HG02678 (cell line): ENCODE data around the gene DGAT2.
"Not testable (repeated sequence)": the region's sequence is repeated elsewhere in the genome, so short reads cannot be mapped to it uniquely, and the experiment has no call there.

Experiments used
- ATAC-seq: cut with Tn5 transposase; IDR thresholded peaks from one replicate; pipeline ENCODE4 v1.9.1; 2021; ENCODE audit warnings: mild to moderate bottlenecking, moderate library complexity; ENCODE audit not compliant: unreplicated experiment

Gene DGAT2, protein sequence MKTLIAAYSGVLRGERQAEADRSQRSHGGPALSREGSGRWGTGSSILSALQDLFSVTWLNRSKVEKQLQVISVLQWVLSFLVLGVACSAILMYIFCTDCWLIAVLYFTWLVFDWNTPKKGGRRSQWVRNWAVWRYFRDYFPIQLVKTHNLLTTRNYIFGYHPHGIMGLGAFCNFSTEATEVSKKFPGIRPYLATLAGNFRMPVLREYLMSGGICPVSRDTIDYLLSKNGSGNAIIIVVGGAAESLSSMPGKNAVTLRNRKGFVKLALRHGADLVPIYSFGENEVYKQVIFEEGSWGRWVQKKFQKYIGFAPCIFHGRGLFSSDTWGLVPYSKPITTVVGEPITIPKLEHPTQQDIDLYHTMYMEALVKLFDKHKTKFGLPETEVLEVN

DNA sequence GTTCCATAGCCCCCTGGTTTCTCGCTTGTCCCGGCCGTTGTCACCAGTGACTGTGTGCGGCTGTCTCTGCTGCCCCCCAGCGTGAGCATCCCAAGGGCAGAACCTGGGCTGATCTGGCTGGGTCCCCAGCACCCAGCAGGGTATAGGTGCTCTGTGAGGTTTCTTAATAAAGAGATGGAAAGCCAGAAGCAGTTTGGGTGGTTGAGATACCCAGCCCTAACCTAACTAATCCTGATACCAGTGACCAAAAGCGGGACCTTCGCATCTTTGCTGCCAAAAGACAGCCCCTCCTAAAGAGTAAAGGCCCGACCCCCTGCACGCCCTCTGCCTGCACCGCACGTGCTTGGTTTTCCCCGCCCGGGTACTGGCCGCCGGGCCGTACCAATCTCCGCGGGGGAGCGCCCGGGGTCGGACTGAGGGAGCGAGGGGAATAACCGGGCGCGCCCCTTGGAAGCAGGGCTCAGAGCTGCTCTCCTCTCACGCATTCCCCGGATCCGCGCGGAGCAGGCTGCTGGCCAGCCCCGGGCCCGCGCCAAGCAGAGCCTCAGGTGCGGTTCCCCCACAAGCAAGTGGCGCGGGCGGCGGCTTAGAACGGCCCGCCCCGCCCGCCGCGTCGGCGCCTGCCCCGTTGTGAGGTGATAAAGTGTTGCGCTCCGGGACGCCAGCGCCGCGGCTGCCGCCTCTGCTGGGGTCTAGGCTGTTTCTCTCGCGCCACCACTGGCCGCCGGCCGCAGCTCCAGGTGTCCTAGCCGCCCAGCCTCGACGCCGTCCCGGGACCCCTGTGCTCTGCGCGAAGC lies at the start of gene DGAT2:
DGAT2 (plus strand) TSS at position 667 of the 797 bp plus-strand sequence. CDS start 214 bp downstream, outside the sequence.
- ATAC-seq = peak; percentile 69

DNA sequence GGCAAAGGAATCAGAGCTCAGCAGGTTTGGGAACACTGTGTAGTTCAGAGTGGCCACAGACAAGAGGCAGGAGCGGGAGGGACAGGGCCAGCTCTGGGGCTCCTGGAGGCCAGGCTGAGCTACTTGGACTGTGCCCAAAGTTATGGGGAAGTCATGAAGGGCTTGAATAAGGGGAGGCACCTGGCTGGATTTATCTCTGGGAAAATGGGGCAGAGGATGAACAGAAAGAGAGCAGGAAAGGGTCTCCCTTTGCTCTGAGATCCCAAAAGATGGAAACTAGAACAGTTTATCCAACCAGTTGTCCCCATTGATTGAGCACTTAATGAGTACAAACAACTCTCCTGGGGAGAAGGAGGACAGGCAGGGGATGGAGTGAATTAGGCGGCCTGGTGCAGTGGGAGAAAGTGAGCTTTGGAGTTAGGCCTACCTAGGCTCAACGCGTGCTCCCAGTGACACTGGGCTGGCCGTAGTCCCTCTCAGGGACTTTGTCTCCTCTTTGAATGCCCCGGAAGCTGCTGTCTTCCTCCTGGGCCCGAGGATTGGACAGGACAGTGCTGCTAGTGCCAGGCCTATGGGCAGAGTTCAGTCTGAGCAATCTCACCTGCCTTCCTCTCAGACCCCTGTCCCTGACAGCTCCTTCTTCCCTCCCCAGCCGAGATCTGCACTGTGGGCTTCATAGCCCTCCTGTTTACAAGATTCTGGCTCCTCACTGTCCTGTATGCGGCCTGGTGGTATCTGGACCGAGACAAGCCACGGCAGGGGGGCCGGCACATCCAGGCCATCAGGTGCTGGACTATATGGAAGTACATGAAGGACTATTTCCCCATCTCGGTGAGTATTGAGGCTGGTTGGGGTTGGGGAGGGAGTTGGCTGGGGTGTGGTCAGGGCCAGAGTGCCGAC lies 49.0 kb upstream of the DGAT2 start:
- ATAC-seq = no peak

DNA sequence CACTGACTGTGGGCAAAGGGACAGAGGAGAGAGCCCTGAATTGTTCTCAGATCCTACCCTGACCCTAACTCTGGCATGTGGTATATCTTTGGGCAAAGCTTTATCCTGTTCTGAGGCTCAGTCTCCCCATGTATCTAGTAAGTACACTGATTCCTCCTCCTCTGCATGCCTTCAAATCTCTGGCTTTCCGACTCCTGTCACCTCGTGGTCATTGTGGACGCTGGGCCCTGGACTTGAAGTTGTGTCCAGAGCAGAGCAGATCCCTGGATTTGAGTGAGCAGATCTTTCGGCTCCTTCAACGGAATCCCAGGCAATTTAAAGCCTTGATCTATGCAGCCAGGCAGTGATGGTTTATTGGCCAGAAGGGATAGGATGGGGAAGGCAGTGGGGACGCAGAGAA lies 47.9 kb upstream of the DGAT2 start:
- no peak for ATAC-seq

DNA sequence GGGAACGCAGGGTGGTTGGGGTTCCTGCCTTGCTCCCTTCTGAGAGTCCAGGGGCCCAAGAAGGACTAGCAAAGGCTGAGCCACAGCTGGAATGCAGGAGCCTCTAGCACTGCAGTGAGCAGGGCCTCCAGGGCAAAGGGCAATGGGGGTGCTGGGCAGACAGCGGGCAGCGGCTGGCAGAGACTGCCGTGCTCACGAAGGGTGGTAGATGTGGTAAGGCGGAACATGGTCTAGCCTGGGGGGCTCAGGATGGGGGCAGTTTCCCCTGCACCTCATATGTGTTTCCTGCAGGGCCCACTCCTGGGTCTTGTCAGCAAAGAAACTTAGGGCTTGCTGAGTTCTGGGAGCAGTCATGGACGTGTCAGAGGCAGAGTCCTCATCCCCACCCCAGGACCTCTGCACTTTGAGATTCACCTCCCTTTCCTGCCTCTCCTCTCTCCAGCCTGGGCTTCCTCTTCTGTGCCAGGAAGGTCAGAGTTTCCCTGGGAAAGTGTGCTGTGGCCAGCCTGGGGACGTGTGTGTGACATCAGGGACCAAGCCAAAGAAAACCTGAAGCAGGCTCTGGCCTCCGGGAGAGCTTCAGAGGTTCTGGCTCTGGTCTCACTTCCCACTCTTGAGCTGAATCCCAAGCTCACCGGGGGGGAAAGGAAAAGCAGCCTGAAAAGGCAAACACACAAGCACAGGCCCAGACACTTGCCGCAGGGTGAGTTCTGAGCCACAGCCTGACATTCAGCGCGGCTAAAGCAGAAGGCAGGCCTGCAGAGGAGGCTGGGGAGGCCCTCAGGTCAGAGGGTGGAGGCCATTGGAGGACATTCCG lies 46.5 kb upstream of the DGAT2 start:
- no peak for ATAC-seq

DNA sequence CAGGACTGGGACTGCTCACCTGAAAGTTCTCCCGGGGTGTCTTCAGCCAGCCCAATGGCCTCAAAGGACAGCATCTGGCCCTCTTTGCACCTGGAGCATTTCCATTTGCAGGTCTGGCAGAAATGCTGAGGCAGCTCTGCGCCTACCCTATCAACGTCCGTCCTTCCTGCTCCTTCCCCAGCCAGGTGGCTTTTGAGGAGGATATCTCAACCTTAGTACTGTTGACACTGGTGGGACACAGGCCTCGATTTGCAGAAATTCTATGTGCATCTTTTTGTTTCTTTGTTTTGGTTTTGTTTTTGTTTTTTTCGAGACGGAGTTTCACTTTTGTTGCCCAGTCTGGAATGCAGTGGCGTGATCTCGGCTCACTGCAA lies 45.9 kb upstream of the DGAT2 start:
- no peak for ATAC-seq

DNA sequence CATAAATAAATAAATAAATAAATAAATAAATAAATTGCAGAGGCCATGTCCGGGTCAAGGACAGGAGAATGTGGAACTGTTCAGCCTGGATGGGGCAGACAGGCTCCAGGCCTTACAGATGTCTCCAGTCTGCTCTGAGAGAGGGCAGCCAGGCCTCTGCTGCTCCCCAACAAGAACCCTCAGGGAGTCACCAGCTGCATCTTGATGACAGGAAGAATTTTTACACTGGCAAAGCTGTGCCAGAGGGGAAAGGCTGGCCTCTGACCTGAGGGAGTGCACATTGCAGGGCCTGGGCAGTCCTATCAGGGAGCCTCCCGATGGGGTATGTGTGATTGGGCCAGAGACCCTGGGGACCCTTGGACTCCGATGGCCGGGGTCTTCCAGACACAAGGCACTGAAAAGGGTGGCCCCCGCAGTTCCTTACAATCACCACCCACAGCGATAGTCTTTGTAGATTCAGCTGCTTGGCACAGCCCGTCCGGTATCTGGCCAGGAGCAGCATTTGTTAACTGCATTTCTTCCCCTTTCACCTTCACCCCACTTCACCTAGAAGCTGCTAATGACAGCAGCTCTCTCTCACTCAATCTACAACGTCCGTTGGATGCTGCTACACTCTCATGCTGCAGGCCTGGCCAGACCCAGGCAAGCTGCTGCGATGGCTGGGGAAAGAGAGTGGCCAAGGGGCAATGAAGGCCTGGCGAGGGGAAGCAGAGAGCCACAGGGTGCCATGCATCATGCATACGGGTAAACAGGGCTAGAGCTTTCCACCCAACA lies 42.8 kb upstream of the DGAT2 start:
- no peak for ATAC-seq

DNA sequence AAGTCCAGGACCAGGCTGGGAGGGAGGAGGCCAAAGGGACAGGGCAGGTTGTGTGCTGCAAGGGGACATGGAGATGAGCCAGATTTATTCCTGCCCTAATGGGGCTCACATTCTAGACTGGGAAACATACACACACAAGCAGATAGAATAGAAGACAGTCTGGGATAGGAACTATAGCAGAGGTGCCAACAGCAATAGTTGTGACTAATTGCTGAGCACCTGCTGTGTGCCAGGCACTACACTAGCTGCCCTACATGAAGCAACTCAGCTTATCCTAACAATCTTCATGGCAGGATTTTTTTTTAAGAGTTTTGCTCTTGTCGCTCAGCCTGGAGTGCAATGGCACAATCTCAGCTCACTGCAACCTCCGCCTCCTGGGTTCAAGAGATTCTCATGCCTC lies 39.6 kb upstream of the DGAT2 start:
- ATAC-seq = no peak

DNA sequence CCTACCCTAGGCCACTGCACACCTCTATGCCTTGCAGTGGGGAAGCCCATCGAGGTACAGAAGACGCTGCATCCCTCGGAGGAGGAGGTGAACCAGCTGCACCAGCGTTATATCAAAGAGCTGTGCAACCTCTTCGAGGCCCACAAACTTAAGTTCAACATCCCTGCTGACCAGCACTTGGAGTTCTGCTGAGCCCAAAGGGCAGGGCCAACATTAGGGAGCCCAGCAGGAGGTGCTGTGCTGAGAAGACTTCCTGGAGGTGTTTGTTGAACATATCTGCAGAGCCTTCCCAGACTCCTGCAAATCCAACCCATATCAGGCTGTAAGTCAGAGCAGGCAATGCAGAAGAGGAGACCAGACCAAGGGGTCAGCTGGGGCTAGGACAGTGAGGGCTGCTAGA lies 37.5 kb upstream of the DGAT2 start:
- no peak for ATAC-seq

DNA sequence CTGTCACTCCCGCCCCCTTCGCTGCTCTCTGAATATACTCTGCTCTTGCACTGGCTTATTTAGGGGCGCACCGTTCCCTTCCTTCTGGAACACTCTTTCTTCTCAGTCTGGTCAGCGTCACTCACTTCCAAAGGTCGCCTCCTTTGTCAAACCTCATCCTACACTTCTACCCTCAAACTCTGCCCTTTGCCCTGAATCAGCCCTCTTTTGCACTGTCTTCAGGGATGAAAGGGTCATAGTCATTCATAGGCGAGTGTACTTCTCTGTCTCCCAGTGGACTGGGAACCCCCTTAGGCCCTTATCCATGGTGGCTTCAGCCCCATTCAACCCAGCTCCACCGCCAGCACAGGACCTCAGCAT lies 35.5 kb upstream of the DGAT2 start:
- ATAC-seq = no peak

DNA sequence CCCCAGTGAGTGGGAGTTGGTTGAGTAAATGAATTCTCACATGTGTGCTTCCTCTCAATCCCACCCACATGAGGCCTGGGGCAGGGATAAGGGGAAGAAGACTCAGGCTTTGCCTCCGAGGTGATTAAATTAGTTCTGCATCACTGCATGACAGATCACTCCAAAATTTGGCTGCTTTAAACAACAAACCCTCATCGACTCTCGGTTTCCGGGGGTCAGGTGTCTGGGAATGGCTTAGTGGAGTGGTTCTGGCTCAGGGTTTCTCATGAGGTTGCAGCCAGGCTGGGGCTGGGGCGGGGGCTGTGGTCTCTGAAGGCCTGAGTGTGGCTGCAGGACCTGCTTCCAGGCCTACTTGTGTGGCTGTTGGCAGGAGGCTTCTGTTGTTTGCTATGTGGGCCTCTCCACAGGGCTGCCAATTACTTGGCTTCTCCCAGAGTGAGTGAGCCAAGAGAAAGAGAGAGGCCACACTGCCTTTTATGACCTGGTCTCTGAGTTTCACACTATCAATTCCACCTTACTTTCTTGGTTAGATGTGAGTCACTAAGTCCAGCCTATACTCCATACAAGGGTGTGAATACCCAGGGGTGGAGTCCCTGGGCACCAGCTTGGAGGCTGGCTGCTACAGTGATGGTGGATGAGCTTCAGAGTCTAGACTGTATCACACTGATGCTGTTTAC lies 35.0 kb upstream of the DGAT2 start:
- no peak for ATAC-seq

DNA sequence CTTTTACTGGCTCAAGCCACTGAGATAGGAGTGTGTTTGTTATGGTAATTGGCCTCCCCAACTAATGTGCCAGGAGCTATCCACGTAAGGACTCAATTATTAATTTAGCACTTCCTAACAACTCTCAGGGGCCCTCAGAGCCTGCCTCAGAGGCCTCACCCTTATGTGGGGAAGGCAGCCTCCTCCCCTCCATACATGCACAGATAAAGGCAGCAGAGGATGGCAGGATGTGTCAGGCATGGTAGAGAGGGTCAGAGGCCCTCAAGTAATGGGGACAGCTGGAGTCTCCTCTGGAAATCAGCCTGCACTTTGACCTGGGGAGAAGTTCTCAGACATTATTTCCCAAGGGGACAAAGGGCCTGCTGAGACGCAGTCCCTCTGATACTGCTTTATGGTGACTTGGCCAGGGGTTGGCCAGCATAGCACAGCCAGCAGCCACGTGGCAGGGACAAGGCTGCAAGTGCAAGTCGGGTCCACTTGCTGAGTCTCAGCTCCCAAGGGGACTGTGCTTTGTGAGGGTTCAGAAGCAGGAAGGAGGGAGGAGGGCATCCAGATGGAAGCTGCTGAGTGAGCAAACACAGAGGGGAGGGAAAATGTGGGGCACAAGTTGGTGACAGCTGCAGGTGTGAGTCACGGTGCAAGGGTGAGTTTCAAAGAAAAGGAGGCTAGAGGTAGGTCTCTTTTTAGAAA lies 33.9 kb upstream of the DGAT2 start:
- no peak for ATAC-seq

DNA sequence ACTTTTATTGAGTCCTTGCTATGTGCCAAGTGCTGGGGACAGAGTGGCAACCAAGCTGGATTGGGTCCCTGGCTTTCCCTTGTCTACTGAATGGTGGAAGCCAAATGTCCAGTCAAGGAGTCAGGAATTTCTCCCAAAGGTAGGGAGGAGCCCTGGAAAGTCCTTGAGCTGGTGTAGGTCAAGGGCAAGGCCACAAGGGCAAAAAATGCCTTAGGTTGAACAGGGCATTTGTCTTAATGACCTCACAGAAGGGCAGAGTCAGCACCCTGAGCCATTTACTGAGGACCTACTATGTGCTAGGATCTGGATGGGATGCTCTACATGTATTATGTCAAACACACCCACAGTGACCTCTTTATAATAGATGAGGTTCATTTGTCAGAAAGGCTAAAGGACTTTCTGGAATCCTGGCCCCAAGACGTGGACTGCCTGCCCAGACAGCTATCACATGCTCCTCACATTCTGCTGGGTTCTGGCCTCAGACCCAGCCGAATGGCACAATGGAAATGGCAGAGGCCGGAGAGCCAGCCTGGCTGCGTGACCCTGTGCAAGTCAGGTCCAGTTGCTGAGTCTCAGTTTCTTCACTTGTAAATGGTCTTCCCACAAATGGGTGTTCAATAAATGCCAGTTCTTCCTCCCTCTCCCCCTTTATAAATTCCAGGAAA lies 33.3 kb upstream of the DGAT2 start:
- ATAC-seq = no peak

DNA sequence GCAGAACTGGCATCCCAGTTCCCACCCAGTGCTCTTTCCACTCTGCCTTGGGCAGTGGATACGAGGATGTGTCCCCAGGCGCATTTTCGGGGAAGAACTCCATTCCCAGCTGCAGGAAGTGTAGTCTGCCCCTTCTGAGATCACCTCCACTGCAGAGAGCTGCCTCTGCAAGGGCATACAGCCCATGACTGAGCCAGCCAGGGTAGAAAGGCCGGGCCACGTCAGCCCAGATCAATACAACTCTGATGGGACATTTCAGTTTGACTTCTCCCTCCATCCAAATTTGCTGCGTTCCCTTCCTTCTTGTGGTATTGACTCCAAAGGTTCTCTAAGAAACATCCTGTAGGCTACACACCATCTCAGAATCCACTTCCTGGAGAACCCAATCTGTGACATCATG lies 31.3 kb upstream of the DGAT2 start:
- ATAC-seq = no peak

DNA sequence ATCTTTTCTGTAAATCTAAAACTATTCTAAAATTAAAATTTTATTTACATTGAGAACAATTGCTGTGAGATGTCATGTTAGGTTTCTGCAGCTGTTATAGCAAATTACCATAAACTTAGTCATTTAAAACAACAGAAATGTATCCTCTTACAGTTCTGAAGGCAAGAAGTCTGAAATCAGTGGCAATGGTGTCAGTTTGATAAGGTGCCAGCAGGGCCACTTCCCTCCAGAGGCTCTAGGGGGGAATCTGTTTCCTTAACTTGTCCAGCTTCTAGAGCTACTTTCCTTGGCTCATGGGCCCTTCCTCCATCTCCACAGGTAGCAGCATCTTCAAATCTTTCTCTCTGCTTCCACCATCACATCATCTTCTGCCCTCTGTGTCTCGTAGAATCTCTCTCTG lies 27.9 kb upstream of the DGAT2 start:
- no peak for ATAC-seq

DNA sequence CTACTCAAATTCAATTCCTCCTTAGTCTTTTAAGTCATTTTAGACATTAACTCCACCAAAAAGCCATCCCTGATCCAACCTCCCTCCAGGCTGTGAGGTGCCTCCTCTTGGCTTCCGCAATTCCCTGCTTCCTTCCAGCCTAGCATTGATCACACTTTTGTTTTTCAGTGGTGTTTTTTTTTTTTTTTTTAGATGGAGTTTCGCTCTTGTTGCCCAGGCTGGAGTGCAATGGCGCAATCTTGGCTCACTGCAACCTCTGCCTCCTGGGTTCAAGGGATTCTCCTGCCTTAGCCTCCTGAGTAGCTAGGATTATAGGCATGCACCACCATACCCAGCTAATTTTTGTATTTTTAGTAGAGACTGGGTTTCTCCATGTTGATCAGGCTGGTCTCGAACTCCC lies 25.4 kb upstream of the DGAT2 start:
- ATAC-seq = not testable (repeated sequence)

DNA sequence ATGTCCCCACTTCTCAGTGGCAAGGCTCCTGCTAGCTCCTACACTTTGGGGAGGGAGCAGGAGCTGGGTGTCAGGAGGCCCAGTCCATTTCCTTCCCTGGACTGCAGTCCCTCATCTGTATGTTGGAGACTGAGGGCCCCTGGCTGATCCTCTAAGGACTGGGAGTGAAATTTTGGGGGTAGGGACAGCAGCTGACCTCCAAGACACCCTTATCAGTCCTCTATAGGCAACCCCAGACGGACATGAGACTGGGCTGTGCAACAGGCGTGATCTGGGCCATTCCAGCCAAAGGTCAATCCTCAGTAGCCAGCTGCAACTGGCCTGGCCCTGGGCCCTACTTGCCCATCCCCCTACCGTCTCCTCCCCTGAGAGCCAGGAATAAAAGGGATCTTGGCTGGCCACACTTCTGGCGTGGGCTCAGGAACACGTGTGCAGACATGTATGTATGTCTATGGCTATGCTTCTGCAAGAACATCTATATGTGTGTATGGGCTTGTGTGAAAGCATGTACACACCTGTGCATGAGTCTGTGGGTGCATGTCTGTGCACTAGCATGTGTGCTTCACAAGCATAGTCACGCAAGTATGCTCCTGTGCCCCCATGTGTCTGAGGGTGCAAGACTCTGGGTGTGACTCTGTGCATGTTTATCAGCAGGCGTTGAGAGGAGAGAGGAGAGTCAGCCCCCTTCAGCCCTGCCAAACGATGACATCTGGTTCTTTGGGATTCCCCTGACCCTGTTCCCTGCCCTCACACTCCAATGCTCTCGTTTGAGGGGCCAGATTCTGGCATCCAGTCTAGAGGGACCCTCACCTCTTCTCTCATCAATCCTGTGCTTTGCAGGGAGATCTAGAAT lies 24.6 kb upstream of the DGAT2 start:
- no peak for ATAC-seq

DNA sequence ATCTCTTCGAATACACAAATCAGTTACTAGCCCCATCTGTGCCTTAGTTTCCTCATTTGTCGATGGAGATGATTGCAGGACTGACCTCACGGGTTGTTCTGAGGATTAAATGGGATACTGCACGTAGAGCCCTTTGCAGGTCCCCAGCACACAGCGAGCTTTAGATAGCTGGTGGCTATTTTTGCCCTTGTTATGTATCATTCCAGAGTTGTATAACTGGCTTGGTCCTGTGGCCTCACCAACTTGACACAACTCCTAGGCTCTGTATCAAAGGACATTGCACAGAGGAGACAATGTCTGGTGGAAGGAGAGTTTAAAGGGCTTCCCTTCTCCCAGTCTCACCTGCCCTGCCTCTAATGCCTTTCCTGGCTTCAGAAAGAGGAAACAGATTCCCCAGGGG lies 22.8 kb upstream of the DGAT2 start:
- no peak for ATAC-seq
